GM18505 (cell line): ENCODE results near the gene FRS2.
"Not testable (repeated sequence)": the region's sequence is repeated elsewhere in the genome, so short reads cannot be mapped to it uniquely, and the experiment has no call there.

Source experiments
- ATAC-seq: cut with Tn5 transposase; IDR thresholded peaks from one replicate; pipeline ENCODE4 v1.9.1; 2021; ENCODE audit not compliant: unreplicated experiment
- POLR2A ChIP-seq: IDR thresholded peaks from 4 replicates; pipeline ENCODE4 v1.6.1; 2011; ENCODE audit warnings: borderline replicate concordance; ENCODE audit not compliant: insufficient read depth, insufficient read length; ENCODE audit errors: extremely low read depth

The FRS2 gene

GRCh38 chr12:69440886-69441285, 29.3 kb upstream of the FRS2 start:
- ATAC-seq, result no peak
- no peak for TF ChIP-seq POLR2A

- ATAC-seq, result no peak
- no peak for TF ChIP-seq POLR2A
Observed at GRCh38 chr12:69442894-69443293, 27.3 kb upstream of the FRS2 start.

- ATAC-seq, result no peak
- no peak for TF ChIP-seq POLR2A
Observed at GRCh38 chr12:69443916-69444315, 26.3 kb upstream of the FRS2 start.

- TF ChIP-seq POLR2A, result no peak
- ATAC-seq, result no peak
Observed at GRCh38 chr12:69447892-69448291, 22.3 kb upstream of the FRS2 start.

- not testable (repeated sequence) for ATAC-seq
Observed at GRCh38 chr12:69452598-69453132, 17.5 kb upstream of the FRS2 start.

- no peak for ATAC-seq
- no peak for TF ChIP-seq POLR2A
Observed at GRCh38 chr12:69456239-69456638, 13.9 kb upstream of the FRS2 start.

- TF ChIP-seq POLR2A, result no peak
- no peak for ATAC-seq
Observed at GRCh38 chr12:69457433-69457832, 12.8 kb upstream of the FRS2 start.

GRCh38 chr12:69459477-69459876, 10.7 kb upstream of the FRS2 start:
- TF ChIP-seq POLR2A, result no peak
- ATAC-seq, result no peak

GRCh38 chr12:69464428-69464827, 5.8 kb upstream of the FRS2 start:
- no peak for ATAC-seq
- no peak for TF ChIP-seq POLR2A

GRCh38 chr12:69466867-69467266, 3.3 kb upstream of the FRS2 start:
- no peak for ATAC-seq
- TF ChIP-seq POLR2A, result no peak

GRCh38 chr12:69467366-69467765, 2.8 kb upstream of the FRS2 start:
- ATAC-seq, result no peak
- no peak for TF ChIP-seq POLR2A

GRCh38 chr12:69468237-69469026, 1.8 kb upstream of the FRS2 start:
- no peak for TF ChIP-seq POLR2A
- ATAC-seq, result no peak

- no peak for ATAC-seq
- TF ChIP-seq POLR2A, result no peak
Observed at GRCh38 chr12:69469854-69470188, 367 bp upstream of the FRS2 start.

GRCh38 chr12:69471076-69471430, 865 bp downstream of the FRS2 start:
- no peak for ATAC-seq
- no peak for TF ChIP-seq POLR2A
